CD14-positive monocyte (primary cell): ENCODE data around the gene POLA1. TPM values are rescaled to one million over a fixed set of nuclear protein-coding genes. Genes with fewer than 3 reads are reported as not detected.

Source experiments
- DNase-seq, 3 donors: peaks; one replicate each; pipeline ENCODE4 v3.0.0-alpha.2; 2011 to 2022
- H2AFZ ChIP-seq: 2 replicates; pipeline ENCODE4 v1.6.0; 2012; ENCODE audit warnings: mild to moderate bottlenecking, low read depth, low read length, inconsistent platforms; ENCODE audit not compliant: insufficient read depth, poor library complexity, severe bottlenecking
- H3K27ac ChIP-seq, 2 donors: 1 replicate in 1 of 2; 2 replicates in 1 of 2; pipeline ENCODE4 v1.5.1; 2012 to 2013; ENCODE audit warnings: low read length in 2 of 2, control low read depth in 1 of 2, inconsistent platforms in 1 of 2, low read depth in 1 of 2, mild to moderate bottlenecking in 1 of 2
- H3K27me3 ChIP-seq, 2 donors: one replicate each; pipeline versions ENCODE4 v1.6.0 to v1.6.1; 2011 to 2013; ENCODE audit warnings: low read length in 2 of 2; ENCODE audit not compliant: control insufficient read depth in 2 of 2, insufficient read depth in 2 of 2
- H3K36me3 ChIP-seq, 2 donors: replicated peaks in 1 of 2; 1 replicate in 1 of 2; 2 replicates in 1 of 2; pipeline versions ENCODE4 v1.5.1 to v1.6.1; 2012 to 2013; ENCODE audit warnings: low read length in 2 of 2, control low read depth in 1 of 2, inconsistent platforms in 1 of 2, mild to moderate bottlenecking in 1 of 2; ENCODE audit not compliant: insufficient read depth in 2 of 2, control insufficient read depth in 1 of 2
- H3K4me1 ChIP-seq, 2 donors: 1 replicate in 1 of 2; 2 replicates in 1 of 2; pipeline versions ENCODE4 v1.5.1 to v1.6.1; 2012 to 2013; ENCODE audit warnings: low read length in 2 of 2, control low read depth in 1 of 2, inconsistent platforms in 1 of 2, mild to moderate bottlenecking in 1 of 2, moderate library complexity in 1 of 2; ENCODE audit not compliant: insufficient read depth in 2 of 2, control insufficient read depth in 1 of 2
- H3K4me2 ChIP-seq: replicated peaks from 2 replicates; pipeline ENCODE3; 2012; ENCODE audit warnings: low read length, moderate library complexity, mild to moderate bottlenecking; ENCODE audit not compliant: poor library complexity, severe bottlenecking; ENCODE audit errors: extremely low read depth
- H3K4me3 ChIP-seq, 3 experiments: fragments of 200-600 bp in 1 of 3; sonication (generic) in 1 of 3; replicated peaks in 1 of 3; 1 replicate in 2 of 3; 2 replicates in 1 of 3; pipeline ENCODE4 v1.5.1; 2011 to 2013; ENCODE audit warnings: low read length in 3 of 3, mild to moderate bottlenecking in 3 of 3, control low read depth in 2 of 3, low read depth in 2 of 3, inconsistent platforms in 1 of 3, moderate library complexity in 1 of 3
- H3K79me2 ChIP-seq: 2 replicates; pipeline ENCODE4 v1.6.0; 2012; ENCODE audit warnings: mild to moderate bottlenecking, control low read depth, inconsistent platforms, low read length, moderate library complexity; ENCODE audit not compliant: insufficient read depth
- H3K9ac ChIP-seq: 2 replicates; pipeline ENCODE4 v1.6.0; 2017; ENCODE audit warnings: low read length, mild to moderate bottlenecking; ENCODE audit not compliant: insufficient read depth, poor library complexity, severe bottlenecking
- H3K9me3 ChIP-seq, 2 donors: replicated peaks in 1 of 2; 1 replicate in 1 of 2; 2 replicates in 1 of 2; pipeline versions ENCODE4 v1.5.1 to v1.6.1; 2012 to 2013; ENCODE audit warnings: low read length in 2 of 2, control low read depth in 1 of 2; ENCODE audit not compliant: control insufficient read depth in 1 of 2, insufficient read depth in 1 of 2
- H4K20me1 ChIP-seq: 2 replicates; pipeline ENCODE4 v1.6.0; 2012; ENCODE audit warnings: mild to moderate bottlenecking, low read length, control low read depth, moderate library complexity; ENCODE audit not compliant: insufficient read depth
- H3K27ac Mint-ChIP-seq, 7 donors: one replicate each; pipeline ENCODE4 v1.8.0; 2020; ENCODE audit warnings: mild to moderate bottlenecking in 7 of 7, mixed read lengths in 7 of 7, moderate library complexity in 6 of 7, inconsistent platforms in 2 of 7
- H3K27me3 Mint-ChIP-seq, 3 donors: one replicate each; pipeline ENCODE4 v1.8.0; 2021 to 2022; ENCODE audit warnings: low read depth in 3 of 3, mild to moderate bottlenecking in 3 of 3, mixed read lengths in 3 of 3, moderate library complexity in 3 of 3, inconsistent platforms in 1 of 3
- H3K36me3 Mint-ChIP-seq, 2 donors: one replicate each; pipeline ENCODE4 v1.8.0; 2020; ENCODE audit warnings: mixed read lengths in 2 of 2, inconsistent platforms in 1 of 2, mild to moderate bottlenecking in 1 of 2
- H3K4me1 Mint-ChIP-seq: one replicate; pipeline ENCODE4 v1.8.0; 2020; ENCODE audit warnings: mild to moderate bottlenecking, mixed read lengths
- H3K4me3 Mint-ChIP-seq, 2 donors: one replicate each; pipeline ENCODE4 v1.8.0; 2020; ENCODE audit warnings: mild to moderate bottlenecking in 2 of 2, mixed read lengths in 2 of 2, moderate library complexity in 1 of 2
- H3K9me3 Mint-ChIP-seq, 7 donors: one replicate each; pipeline ENCODE4 v1.8.0; 2020 to 2022; ENCODE audit warnings: mixed read lengths in 7 of 7, mild to moderate bottlenecking in 6 of 7, moderate library complexity in 6 of 7, inconsistent platforms in 2 of 7
- CTCF ChIP-seq: fragments of 200-600 bp; IDR thresholded peaks from one replicate; pipeline ENCODE4 v1.8.0; 2022; ENCODE audit warnings: antibody characterized with exemption, mild to moderate bottlenecking
- WGBS: methylation state at CpG from one replicate; pipeline ENCODE4 v1.1.5; 2013; ENCODE audit warnings: missing lambda C conversion rate; ENCODE audit not compliant: insufficient coverage; 5-methylcytosine and 5-hydroxymethylcytosine counted together
- intact Hi-C, 2 donors: fragments of 100-400 bp; cut with micrococcal nuclease; formaldehyde crosslinking; loops; one replicate each; pipeline versions ENCODE4 v1.15.0 to v1.15.1; 2023
- polyA plus RNA-seq, 3 donors: library from polyadenylated mRNA; depleted of rRNA in 1 of 3; unstranded in 2 of 3; stranded (reverse) in 1 of 3; fragments of 300-500 nt in 2 of 3; fragments of >200 nt in 1 of 3; fragmentation: Illumina TruSeq in 2 of 3; gene quantifications; 1 replicate in 2 of 3; 2 replicates in 1 of 3; pipeline ENCODE4 v1.2.3, GENCODE V29; 2012 to 2021

POLA1 gene
- polyA plus RNA-seq, 3 donors: 1.2 to 1.4 (median 1.3) TPM

GRCh38 chrX:24673424-24673823 lies 20.3 kb upstream of the POLA1 start:
- H3K9me3 Mint-ChIP-seq: peaks cover 0 to 2% (median 0%) of the 10 kb centered on the region in 7 donors
- Histone ChIP-seq H3K9ac (no peak overlapping the region), H3K27me3 (no peaks in the 10 kb centered on the region), H4K20me1 (no peaks in the 10 kb centered on the region), H3K27ac (no peak overlapping the region), H3K79me2 (no peaks in the 10 kb centered on the region), H2AFZ (no peak overlapping the region), H3K36me3 (no peaks in the 10 kb centered on the region), H3K9me3 (no peaks in the 10 kb centered on the region), H3K4me1 (no peaks in the 10 kb centered on the region), H3K4me3 (no peak overlapping the region), H3K4me2 (no peak overlapping the region)
- H3K4me1 Mint-ChIP-seq: peaks cover 1% of the 10 kb centered on the region
- no peak for DNase-seq
- H3K27me3 Mint-ChIP-seq: peaks cover 1 to 8% (median 3%) of the 10 kb centered on the region in 3 donors
- no peak overlapping the region for H3K27ac Mint-ChIP-seq
- H3K4me3 Mint-ChIP-seq: no peak overlapping the region
- H3K36me3 Mint-ChIP-seq: no peaks in the 10 kb centered on the region
- no peak for TF ChIP-seq CTCF
- intact Hi-C loops: no loop called here
- no CpG with 5 or more reads among the region's 2 CpGs for WGBS

GRCh38 chrX:24676403-24677024 lies 17.2 kb upstream of the POLA1 start:
- H3K27ac Mint-ChIP-seq: no peak overlapping the region
- peak overlapping the region; percentile 3 for H2AFZ ChIP-seq
- H3K36me3 ChIP-seq: no peaks in the 10 kb centered on the region
- H3K27me3 Mint-ChIP-seq: peaks cover 3 to 6% (median 4%) of the 10 kb centered on the region in 3 donors
- no peak overlapping the region for H3K4me2 ChIP-seq
- H3K4me3 ChIP-seq: no peak overlapping the region
- no peak overlapping the region for H3K4me3 Mint-ChIP-seq
- no peak overlapping the region for H3K9ac ChIP-seq
- no peaks in the 10 kb centered on the region for H3K9me3 ChIP-seq
- no CpG with 5 or more reads among the region's 5 CpGs for WGBS
- DNase-seq: peak in 1 of 3 donors; percentile 1
- intact Hi-C loops: no loop called here
- H3K4me1 ChIP-seq: no peaks in the 10 kb centered on the region
- peaks cover 0 to 3% (median 0%) of the 10 kb centered on the region in 7 donors for H3K9me3 Mint-ChIP-seq
- no peaks in the 10 kb centered on the region for H3K27me3 ChIP-seq
- no peak overlapping the region for H3K27ac ChIP-seq
- H3K79me2 ChIP-seq: no peaks in the 10 kb centered on the region
- no peaks in the 10 kb centered on the region for H3K36me3 Mint-ChIP-seq
- TF ChIP-seq CTCF: peak; percentile 59
- peaks cover 1% of the 10 kb centered on the region for H3K4me1 Mint-ChIP-seq
- H4K20me1 ChIP-seq: no peaks in the 10 kb centered on the region
